GM19455 (cell line): ENCODE results near the gene TSPAN4.

ENCODE experiments used
- ATAC-seq: cut with Tn5 transposase; IDR thresholded peaks from one replicate; pipeline ENCODE4 v1.9.1; 2021; ENCODE audit not compliant: unreplicated experiment

Gene TSPAN4

DNA sequence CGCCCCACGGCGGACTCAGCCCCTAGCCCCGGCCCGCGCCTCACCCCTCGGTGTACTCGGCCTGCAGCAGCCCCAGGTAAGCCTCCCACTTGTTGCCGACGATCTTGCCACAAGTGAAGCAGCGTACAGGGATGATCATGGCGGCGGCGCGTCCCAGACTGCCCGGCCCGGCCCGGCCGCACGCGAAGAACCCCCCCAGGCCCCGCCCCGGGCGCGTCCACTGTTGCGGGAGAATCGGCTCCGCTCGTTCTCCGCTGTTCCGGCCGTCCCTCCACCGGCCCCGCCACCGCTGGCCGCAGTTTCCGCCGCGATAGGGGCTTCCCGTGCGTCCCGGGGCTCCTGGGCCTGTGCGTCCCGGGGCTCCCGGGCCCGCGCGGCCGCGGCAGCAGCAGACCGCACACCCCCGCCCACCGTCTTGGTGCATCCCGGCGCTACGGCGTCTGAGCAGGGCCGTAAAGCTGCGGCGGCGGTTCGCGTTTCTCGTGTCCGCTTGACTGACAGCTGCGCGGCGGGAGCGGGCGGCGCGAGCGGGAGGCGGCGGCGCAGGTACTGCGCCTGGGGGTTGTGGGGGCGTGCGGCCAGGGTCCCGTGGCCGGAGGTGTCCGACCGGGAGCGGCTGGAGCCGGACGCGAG, at the start of gene TSPAN4, which contains the start of gene POLR2L:
Gene TSPAN4 (plus strand): TSS at position 483 of the 633 bp plus-strand sequence. CDS start 7,453 bp downstream, outside the sequence.
Gene POLR2L (minus strand): TSS at position 160 of the 633 bp plus-strand sequence. CDS start 21 bp downstream, at position 139.
- ATAC-seq: peak; percentile 63

GRCh38 chr11:792873-793272, 49.8 kb upstream of the TSPAN4 start:
- no peak for ATAC-seq

GRCh38 chr11:793556-793955, 49.1 kb upstream of the TSPAN4 start:
- ATAC-seq: no peak

DNA sequence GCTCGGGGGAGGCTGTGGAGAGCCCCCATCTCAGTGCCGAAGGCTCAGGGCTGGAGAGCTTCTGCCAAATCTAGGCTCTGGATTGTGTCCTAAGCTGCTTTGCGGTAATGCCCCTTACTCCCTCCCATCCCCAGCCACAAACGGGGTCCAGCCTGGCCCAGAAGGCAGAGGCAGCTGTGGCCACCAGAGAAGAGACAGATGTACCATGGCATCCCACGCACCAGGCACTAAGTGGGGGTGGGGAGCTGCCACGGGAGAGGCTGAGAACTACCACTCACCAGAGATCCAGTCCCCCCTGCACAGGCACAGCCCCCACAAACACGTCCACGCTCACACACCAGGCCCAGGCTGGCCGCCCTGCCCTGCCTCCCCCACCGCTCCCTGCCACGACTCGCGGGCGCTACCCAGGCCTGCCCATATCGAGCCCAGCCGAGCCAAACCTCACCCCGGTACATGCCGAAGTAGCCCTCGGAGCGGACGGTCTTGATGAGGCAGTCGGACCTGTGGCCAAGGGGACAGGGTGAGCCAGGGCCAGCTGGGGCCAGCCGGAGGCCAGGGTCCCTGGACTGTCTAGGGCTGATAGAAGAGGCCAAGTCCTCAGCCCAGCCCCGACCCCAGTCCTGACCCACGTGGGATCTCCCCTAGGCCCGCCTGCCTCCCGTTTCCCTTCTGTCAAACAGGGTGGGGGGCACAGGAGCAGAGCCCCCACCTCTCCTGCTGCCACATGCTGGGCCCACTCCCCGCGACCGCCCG, 48.5 kb upstream of the TSPAN4 start:
- no peak for ATAC-seq

GRCh38 chr11:794766-795633, 47.7 kb upstream of the TSPAN4 start:
- no peak for ATAC-seq

DNA sequence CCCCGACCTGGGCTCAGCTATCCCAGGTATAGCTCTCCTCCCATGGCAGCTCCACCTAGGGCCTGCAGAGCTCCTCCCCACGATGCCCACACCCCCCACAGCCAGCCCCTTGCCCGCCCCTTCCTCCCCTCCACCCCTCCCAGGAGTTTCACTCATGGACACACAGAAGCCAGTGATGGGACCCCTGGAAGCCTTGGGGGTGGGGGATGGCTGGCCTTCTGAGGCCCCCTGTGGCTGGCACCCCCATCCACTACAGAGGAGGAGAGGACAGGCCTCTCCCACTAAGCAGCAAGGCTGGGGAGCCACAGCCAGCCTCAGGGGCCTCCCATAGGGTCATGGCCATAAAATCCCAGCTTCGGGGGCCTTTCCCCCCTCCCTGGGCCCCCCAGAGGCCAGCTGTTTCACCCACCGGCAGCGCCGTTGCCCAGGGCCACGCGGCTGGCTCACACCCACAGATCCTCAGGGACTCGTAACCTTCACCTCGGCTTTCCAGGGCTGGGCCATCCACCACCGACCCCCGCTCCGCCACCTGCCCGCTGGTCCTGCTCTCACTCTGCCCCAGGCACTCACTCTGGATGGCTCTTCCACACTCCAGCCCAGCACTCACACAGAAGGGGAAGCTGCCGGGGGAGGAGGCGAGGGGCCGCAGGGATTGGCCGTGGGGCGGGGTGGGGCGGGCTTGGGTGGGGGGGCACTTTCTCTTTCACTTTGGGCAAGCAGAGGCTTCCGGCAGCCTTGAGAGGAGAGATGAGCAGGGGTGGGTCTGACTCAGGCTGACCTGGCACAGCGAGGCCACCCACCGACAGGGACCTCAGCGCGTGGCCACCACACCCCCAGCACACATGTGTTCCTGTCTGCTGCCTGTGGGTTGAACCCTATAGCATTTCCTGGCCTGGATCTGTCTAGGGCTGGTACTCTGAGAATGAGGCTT, 46.8 kb upstream of the TSPAN4 start:
- no peak for ATAC-seq

DNA sequence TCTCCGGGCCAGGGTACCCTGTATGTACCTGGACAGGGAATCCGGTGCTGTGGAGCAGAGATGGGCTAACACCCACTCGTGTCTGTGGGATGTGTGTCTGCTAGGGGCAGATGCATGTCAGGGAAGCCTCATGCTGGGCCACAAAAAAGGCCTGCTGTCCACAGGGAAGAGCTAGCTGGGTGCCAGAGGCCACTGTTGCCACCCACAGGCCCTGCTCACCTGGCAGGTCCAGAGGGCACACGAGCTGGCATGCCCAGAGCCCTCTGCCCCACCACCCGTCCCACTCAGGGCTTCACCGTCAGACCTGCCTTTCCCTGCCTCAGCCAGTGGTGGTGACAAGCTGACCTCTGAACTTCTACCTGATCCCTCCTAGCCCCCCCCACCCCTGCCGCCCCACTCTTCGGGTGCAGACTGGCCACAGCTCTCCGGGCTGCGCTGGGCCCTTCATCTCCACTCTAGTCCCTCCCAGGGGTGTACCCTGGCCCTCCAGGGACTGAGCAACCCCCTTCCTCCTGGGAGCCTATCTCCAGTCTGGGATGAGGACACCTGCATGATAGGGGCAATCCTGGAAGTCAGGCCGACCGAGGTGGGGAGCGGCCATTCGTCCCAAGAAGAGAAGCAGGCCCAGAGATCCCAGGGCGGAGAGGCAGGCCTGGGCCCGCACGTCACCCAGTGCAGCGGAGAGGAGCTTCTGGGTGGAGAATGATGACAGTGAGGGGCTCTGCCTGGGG, 45.9 kb upstream of the TSPAN4 start:
- ATAC-seq: no peak

GRCh38 chr11:797296-798092, 45.2 kb upstream of the TSPAN4 start:
- peak; percentile 40 for ATAC-seq

- ATAC-seq: peak; percentile 56
Observed at GRCh38 chr11:798093-798713, 44.4 kb upstream of the TSPAN4 start, which contains the start of gene SLC25A22. Gene SLC25A22 (minus strand): TSS chr11:798281. CDS start chr11:795006, 3,275 bp downstream.

DNA sequence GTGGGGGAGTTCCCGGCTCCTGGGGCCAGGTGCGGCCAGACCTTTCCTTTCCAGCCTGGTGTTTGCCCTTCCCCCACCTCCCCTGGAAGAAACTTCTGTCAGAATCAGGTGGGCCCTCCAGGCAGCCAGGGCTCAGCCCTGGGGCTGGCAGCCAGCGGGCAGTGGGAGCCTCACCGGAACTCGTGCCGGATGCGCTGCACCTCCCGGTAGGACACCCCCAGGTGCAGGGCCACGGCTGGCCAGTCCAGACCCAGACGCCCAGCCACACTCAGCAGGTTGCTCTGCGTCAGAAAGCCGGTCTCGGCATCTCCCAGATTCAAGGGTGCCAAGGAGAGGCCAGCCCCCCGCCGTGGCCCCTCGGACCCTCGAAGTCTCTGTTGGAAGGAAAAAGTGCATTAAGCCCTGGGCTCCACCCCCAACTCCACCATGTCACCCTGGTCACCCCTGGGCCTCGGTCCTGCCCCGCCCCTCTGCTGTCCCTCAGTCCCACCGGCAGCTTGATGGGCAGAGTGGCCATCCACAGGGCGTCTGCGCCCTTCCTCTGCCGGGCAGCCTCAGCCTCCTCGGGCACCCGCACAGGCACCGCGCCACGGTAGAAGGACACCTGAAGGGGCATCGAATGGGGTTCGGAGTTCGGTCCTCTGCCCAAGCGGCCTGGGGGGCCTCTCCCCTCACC, 42.9 kb upstream of the TSPAN4 start:
- ATAC-seq: no peak

GRCh38 chr11:800473-800872, 42.2 kb upstream of the TSPAN4 start:
- no peak for ATAC-seq

DNA sequence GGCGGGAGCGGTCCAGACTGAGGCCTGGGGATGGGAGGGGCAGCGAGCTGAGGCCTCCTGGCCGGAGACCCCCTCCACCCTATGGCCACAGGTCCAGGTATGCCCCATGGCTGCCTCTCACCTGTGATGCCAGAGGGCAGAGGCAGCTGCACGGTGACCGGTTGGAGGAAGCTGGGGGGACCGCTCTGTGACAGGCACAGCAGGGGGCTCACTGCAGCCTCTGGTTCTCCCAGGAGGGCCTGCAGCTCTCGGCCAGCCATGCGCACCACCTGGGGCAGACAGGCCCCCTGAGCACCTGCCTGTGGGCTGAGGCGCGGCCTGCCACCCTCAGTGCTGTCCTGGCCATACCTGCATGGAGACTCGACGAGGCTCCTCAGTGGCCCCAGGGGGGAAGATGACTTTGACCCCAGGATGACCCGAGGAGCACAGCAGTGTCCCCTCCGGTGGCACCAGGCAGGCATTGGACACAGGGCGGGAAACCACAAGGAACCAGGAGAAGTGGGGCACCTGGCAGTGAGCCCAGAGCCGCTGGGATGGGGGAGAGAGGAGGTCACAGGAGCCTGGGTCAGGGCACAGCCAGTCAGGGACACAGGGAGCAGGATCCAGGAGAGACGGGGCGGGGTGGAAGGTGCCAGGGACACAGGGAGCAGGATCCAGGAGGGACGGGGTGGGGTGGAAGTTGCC, 41.4 kb upstream of the TSPAN4 start:
- no peak for ATAC-seq

DNA sequence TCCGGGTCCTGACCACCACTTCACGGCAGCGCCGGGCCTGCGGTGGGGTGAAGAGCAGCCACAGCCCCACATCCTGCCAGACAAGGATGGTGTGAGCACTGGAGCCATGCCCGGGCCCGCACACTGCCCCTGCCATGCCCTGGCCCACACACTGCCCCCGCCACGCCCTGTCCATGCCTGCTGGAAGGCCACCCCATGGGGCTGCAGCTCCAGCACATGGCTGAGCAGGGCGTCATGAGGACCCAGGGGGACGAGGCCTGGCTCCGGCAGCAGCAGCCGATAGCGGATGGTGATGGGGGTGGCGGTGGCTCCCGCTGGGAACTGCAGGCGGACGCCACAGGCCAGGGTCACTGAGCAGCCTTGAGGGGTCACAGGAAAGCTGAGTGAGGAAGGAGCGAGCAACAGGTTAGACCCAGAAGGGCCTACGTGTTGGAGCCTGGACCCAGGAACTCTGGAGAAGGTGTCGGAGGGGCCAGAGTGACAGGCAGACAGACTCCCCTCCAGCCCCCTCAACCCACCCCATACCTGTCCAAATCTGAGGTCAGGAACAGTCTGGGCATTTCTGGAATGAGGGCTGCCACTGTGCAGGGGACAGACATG, 40.5 kb upstream of the TSPAN4 start:
- no peak for ATAC-seq

DNA sequence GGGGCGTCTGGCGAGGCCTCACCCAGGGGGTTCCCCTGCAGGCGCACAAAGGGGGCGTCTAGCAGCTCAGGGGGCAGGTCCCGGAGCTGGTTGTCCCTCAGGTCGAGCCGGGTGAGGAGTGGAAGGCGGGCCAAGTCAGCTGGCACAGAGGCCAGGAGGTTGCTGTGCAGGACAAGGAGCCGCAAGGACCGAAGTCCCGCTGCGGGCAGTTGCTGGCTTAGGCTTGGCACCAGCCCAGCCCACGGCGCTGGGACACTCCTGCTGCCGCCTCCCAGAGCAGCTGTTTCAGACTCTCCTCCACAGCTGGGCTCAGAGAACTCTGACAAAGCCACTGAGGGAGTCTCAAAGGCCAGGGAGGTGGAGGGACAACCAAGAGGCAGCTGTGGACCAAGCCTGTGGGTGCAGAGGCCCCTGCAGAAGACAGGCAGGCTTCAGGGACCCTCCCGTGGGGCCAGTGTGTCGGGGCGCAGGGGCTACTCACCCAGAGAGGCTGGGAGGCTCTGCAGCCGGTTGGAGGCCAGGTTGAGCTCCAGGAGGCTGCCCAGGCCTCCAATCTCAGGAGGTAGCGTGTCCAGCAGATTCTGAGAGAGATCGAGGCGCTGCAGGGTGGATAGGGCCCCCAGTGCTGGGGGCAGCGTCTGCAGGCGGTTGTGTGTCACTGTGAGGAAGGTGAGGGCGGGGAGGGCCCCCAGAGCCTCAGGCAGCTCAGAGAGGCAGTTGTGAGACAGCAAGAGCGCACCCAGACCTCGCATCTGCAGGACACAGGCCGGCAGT, 39.8 kb upstream of the TSPAN4 start:
- ATAC-seq: no peak

GRCh38 chr11:803467-803742, 39.2 kb upstream of the TSPAN4 start:
- no peak for ATAC-seq
